Activated CD4-positive, alpha-beta T cell treated with anti-CD3 and anti-CD28 coated beads, Interleukin-10, Interleukin-2, amounts not matched to agents 100 ng/mL and 50 ng/mL, durations not matched to agents 16 hours and 8 hours (primary cell): Measurements from ENCODE around the gene PPP6R2.

Experiments
- DNase-seq: peaks from one replicate; pipeline ENCODE4 v3.0.0-alpha.2; 2020

Gene PPP6R2

GRCh38 chr22:50454556-50455075 lies 111.5 kb downstream of the PPP6R2 start:
- no peak for DNase-seq

GRCh38 chr22:50455201-50455600 lies 112.1 kb downstream of the PPP6R2 start:
- no peak for DNase-seq

- no peak for DNase-seq
Observed at GRCh38 chr22:50456026-50456425, 112.9 kb downstream of the PPP6R2 start.

GRCh38 chr22:50456466-50457234 lies 113.5 kb downstream of the PPP6R2 start:
- DNase-seq, result no peak

GRCh38 chr22:50459016-50459415 lies 115.9 kb downstream of the PPP6R2 start:
- DNase-seq, result no peak

GRCh38 chr22:50459496-50460140 lies 116.5 kb downstream of the PPP6R2 start:
- DNase-seq, result no peak

- DNase-seq, result no peak
Observed at GRCh38 chr22:50460938-50461337, 117.8 kb downstream of the PPP6R2 start.

- DNase-seq, result no peak
Observed at GRCh38 chr22:50461536-50461935, 118.4 kb downstream of the PPP6R2 start.

- DNase-seq, result no peak
Observed at GRCh38 chr22:50461979-50462540, 118.9 kb downstream of the PPP6R2 start.

GRCh38 chr22:50463188-50463900 lies 120.2 kb downstream of the PPP6R2 start:
- DNase-seq, result no peak

- no peak for DNase-seq
Observed at GRCh38 chr22:50464451-50464850, 121.3 kb downstream of the PPP6R2 start.

- DNase-seq, result no peak
Observed at GRCh38 chr22:50465066-50465930, 122.2 kb downstream of the PPP6R2 start.

- no peak for DNase-seq
Observed at GRCh38 chr22:50467341-50467740, 124.2 kb downstream of the PPP6R2 start.

GRCh38 chr22:50467773-50468440 lies 124.8 kb downstream of the PPP6R2 start:
- no peak for DNase-seq

GRCh38 chr22:50468626-50469025 lies 125.5 kb downstream of the PPP6R2 start:
- no peak for DNase-seq

- DNase-seq, result peak; percentile 99
Observed at GRCh38 chr22:50469377-50470305, 126.5 kb downstream of the PPP6R2 start.

- no peak for DNase-seq
Observed at GRCh38 chr22:50470491-50470890, 127.4 kb downstream of the PPP6R2 start.

GRCh38 chr22:50471197-50471847 lies 128.2 kb downstream of the PPP6R2 start:
- DNase-seq, result no peak

- no peak for DNase-seq
Observed at GRCh38 chr22:50471962-50472361, 128.8 kb downstream of the PPP6R2 start.

GRCh38 chr22:50473088-50473487 lies 130.0 kb downstream of the PPP6R2 start:
- peak; percentile 77 for DNase-seq
